Pulmonary artery endothelial cell (primary cell): ENCODE measurements around the gene CCDC88A. TPM values are rescaled to one million over a fixed set of nuclear protein-coding genes. Genes with fewer than 3 reads are reported as not detected.
"Not testable (repeated sequence)": the region's sequence is repeated elsewhere in the genome, so short reads cannot be mapped to it uniquely, and the experiment has no call there.

Source experiments
- DNase-seq: peaks from one replicate; pipeline ENCODE4 v3.0.0-alpha.2; 2011; ENCODE audit warnings: low read depth, low spot score
- total RNA-seq: library from RNA; depleted of rRNA; stranded (reverse); fragments of >200 nt; gene quantifications from 2 replicates; pipeline ENCODE4 v1.2.3, GENCODE V29; 2014

CCDC88A gene
- total RNA-seq, 1 donor from 2014 or later, result 31.0 TPM

DNA sequence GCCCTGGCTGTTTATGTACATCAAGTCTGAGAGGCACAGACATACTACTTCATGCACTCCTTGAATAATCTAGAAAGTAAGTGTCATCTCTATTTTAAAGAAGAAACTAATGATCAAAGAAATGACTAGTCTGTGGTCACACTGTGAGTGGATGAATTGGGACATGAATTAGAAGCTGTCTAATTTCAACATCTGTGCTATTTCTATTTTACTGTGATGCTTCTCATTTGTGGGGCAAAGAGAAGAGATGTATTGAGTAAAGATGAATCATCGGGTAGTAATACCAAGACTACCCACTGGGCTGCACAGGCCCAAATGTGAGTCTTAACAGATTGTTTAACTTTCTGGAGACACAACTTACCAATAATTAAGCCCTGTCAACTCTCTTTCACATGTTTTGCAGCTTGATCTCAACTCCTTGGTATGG lies 108.2 kb downstream of the CCDC88A start:
- DNase-seq, result no peak

GRCh38 chr2:55309446-55309845 lies 110.2 kb downstream of the CCDC88A start:
- peak; percentile 70 for DNase-seq

- DNase-seq, result no peak
Observed at GRCh38 chr2:55302241-55302640, 117.4 kb downstream of the CCDC88A start.

DNA sequence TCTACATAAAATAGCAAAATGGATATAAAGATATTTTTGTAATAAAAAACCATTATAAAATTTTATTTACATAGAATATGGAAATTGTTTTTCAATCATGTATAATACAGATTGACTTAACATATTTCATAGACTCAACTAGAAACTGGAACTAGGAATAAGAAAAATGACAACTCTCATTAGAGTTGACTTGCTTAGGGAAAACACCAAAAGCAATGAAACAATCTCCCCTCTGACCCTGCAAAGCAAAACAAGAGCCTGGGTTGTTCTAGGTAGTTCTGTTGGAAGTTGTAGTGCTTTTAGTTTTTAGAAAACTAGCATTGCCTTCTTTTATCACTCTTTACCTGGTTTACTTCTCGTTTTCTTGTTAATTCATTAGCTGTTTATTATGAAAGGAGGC lies 118.4 kb downstream of the CCDC88A start:
- DNase-seq, result no peak

DNA sequence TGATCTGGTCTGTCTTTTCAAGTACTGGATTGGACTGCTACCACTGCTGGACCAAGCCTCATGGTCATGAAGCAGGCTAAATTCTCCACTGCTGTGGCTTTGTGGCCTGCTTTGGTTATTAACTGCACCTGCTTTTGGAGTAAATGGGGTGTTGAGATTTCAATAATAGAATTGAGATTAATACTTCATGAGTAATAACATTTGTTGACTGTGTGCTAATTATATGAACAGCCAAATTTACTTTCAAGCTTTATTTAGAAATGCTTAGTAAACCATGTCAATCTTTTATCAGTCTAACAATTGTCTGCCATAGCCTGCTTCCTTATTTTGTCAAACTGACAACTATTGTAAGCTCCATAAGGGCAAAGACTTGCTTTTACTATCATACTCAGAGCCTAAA lies 123.3 kb downstream of the CCDC88A start:
- DNase-seq, result no peak

DNA sequence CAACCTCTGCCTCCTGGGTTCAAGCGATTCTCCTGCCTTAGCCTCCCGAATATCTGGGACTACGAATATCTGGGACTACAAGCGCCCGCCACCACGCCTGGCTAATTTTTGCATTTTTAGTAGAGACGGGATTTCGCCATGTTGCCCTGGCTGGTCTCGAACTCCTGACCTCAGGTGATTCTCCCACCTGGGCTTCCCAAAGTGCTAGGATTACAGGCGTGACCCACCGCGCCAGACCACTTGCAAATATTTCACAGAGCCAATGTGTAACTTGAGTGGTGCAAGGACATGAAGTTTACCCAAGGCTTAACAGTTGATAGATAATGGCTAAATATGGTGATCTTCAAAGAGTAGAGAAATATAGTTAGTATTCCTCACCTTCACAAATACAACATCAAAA lies 136.6 kb downstream of the CCDC88A start:
- DNase-seq, result no peak

- DNase-seq, result peak; percentile 62
Observed at GRCh38 chr2:55282110-55282917, 137.3 kb downstream of the CCDC88A start.

- DNase-seq, result not testable (repeated sequence)
Observed at GRCh38 chr2:55280851-55281546, 138.7 kb downstream of the CCDC88A start.

- not testable (repeated sequence) for DNase-seq
Observed at GRCh38 chr2:55279859-55280424, 139.7 kb downstream of the CCDC88A start.

DNA sequence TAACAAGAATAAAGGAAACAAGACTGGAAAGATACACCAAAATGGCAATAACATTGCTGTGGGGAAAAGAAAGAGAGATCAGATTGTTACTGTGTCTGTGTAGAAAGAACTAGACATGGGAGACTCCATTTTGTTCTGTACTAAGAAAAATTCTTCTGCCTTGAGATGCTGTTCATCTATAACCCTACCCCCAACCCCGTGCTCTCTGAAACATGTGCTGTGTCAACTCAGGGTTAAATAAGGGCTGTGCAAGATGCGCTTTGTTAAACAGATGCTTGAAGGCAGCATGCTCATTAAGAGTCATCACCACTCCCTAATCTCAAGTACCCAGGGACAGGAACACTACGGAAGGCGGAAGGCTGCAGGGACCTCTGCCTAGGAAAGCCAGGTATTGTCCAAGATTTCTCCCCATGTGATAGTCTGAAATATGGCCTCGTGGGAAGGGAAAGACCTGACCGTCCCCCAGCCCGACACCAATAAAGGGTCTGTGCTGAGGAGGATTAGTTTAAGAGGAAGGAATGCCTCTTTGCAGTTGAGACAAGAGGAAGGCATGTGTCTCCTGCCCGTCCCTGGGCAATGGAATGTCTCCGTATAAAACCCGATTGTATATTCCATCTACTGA lies 140.3 kb downstream of the CCDC88A start:
- DNase-seq, result not testable (repeated sequence)

DNA sequence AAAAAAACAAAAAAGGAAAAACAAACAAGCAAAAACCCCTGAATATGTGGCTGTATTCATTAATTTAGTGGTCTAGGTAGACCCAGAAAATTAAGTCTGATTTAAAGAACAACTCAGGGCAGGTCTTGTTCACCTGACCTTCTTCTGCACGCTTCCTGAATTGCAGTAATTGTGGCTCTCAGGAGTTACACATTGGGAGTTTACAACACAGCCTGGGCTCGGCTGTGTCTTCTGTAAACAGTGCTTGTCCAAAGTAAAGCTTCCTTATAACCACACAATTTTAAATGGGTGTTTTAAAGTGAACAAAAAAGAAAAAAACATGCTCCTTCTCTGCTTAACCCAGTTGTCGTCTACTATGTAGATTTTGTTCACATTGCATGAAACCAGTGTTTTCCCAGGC lies 142.3 kb downstream of the CCDC88A start:
- DNase-seq, result no peak

GRCh38 chr2:55274346-55274745 lies 145.3 kb downstream of the CCDC88A start:
- not testable (repeated sequence) for DNase-seq

- DNase-seq, result no peak
Observed at GRCh38 chr2:55269645-55269990, 150.0 kb downstream of the CCDC88A start.

GRCh38 chr2:55268907-55269644 lies 150.6 kb downstream of the CCDC88A start, which contains the start of gene MTIF2:
MTIF2 (minus strand) TSS chr2:55269231; CDS start chr2:55263858, 5,373 bp downstream.
- DNase-seq, result peak; percentile 60

DNA sequence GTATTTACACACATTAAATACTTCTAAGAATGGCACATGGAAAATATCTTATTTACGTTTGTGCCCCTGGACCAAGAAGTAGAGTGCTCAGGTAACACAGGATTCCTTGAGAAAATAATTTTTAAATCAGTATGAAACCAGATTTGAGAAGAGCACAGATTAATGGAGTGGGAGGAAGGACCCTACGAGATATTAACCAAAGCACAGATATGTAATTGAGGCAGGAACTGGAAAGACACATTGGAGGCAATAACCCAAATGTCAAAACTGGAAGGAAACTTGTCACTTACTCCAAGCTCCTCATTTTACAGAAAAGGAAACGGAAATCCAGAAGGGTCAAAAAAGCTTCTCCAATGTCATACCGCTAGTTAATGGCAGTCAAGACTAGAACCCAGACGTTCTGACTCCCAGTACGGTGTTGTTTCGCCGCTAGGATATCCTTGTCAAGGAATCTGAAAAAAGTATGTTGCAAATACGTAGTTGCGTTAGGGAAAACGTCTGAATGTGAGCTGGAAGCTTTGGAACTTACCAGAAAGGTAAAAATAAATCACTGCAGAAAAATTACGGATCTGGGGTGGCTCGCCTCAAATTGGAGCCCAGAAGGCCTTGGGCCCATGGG lies 151.3 kb downstream of the CCDC88A start:
- DNase-seq, result no peak

DNA sequence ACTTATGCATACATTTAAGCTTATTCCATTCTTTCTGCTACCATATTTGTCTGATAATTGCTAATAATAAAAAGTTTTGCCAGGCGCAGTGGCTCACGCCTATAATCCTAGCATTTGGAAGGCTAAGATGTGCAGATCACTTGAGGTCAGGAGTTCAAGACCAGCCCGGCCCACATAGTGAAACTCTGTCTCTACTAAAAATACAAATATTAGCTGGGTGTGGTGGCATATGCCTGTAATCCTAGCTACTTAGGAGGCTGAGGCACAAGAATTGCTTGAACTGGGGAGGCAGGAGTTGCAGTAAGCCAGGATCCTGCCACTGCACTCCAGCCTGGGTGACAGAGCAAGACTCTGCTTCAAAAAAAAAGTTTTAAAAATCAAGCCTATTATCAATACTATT lies 160.1 kb downstream of the CCDC88A start:
- DNase-seq, result not testable (repeated sequence)

DNA sequence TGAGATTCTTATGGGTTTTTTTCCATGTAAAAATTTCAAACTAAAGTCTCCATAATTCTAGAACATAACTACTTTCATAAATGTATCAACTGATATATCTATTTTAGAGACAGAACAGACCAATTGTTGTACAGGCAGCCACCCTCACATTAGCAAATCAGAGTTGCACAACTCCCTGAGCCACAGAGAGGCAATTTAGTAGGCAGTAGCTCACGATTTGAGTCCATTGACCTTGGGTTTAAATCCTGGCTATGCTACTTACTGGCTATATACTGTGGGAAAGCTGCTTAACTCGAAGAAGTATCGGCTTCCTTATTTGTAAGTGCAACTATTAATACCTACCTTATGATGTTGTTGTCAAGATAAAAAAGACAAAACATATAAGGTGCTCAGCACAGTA lies 166.8 kb downstream of the CCDC88A start:
- no peak for DNase-seq

- DNase-seq, result no peak
Observed at GRCh38 chr2:55247025-55247424, 172.6 kb downstream of the CCDC88A start.

GRCh38 chr2:55245411-55245810 lies 174.2 kb downstream of the CCDC88A start:
- DNase-seq, result no peak

GRCh38 chr2:55242617-55243016 lies 177.0 kb downstream of the CCDC88A start:
- no peak for DNase-seq

GRCh38 chr2:55241582-55241981 lies 178.1 kb downstream of the CCDC88A start:
- not testable (repeated sequence) for DNase-seq
